IPS-20b (cell line): Measurements from ENCODE around the gene CDRT4.

Source experiments
- H3K27ac ChIP-seq: one replicate; pipeline ENCODE4 v1.5.1; 2013; ENCODE audit warnings: low read length
- H3K27me3 ChIP-seq: 2 replicates; pipeline ENCODE4 v1.6.1; 2013; ENCODE audit warnings: mild to moderate bottlenecking, low read length, inconsistent platforms; ENCODE audit not compliant: insufficient read depth
- H3K36me3 ChIP-seq: 2 replicates; pipeline ENCODE4 v1.6.1; 2013; ENCODE audit warnings: low read depth, mild to moderate bottlenecking, inconsistent platforms, low read length, moderate library complexity; ENCODE audit not compliant: insufficient read depth
- H3K4me1 ChIP-seq: 2 replicates; pipeline ENCODE4 v1.6.1; 2013; ENCODE audit warnings: mild to moderate bottlenecking, control low read depth, inconsistent platforms, low read length, moderate library complexity; ENCODE audit not compliant: insufficient read depth
- H3K4me3 ChIP-seq: 2 replicates; pipeline ENCODE4 v1.5.1; 2013; ENCODE audit warnings: mild to moderate bottlenecking, low read length, inconsistent platforms
- H3K9ac ChIP-seq: 2 replicates; pipeline ENCODE4 v1.6.1; 2013; ENCODE audit warnings: low read depth, mild to moderate bottlenecking, inconsistent platforms, low read length, moderate library complexity
- H3K9me3 ChIP-seq: 2 replicates; pipeline ENCODE4 v1.6.1; 2013; ENCODE audit warnings: mild to moderate bottlenecking, low read depth, low read length, inconsistent platforms; ENCODE audit not compliant: insufficient read depth

The CDRT4 gene

GRCh38 chr17:15467592-15467991 lies at the start of gene CDRT4:
Gene CDRT4 (minus strand): TSS chr17:15467621. CDS start chr17:15440238, 27,383 bp downstream.
- Histone ChIP-seq H3K27ac (no peak within 1 kb of the TSS), H3K9ac (no peak within 1 kb of the TSS), H3K4me3 (no peak within 1 kb of the TSS), H3K36me3 (no peaks in the 10 kb centered on the region), H3K27me3 (no peaks in the 10 kb centered on the region), H3K9me3 (no peaks in the 10 kb centered on the region), H3K4me1 (peaks cover 3% of the 10 kb centered on the region; the same call in 1 of the 2 replicates)

DNA sequence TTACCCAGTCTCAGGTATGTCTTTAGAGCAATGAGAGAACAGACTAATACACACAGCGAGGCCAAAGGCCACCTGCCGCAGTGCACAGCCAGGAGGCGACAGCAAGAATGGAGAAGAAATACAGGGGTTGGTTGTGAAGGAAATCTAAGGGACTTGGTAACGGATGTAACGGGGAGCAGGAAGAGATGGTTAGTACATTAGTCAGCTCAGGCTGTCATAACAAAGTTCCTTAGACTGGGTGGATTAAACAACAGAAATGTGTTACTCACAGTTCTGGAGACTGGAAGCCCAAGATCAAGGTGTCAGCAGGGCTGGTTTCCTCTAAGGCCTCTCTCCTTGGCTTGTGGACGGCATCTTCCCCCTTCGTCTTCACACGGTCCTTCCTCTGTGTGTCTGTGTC lies 48.7 kb upstream of the CDRT4 start:
- H3K9me3 ChIP-seq, result no peaks in the 10 kb centered on the region
- no peak overlapping the region for H3K9ac ChIP-seq
- no peak overlapping the region for H3K27ac ChIP-seq
- no peaks in the 10 kb centered on the region for H3K4me1 ChIP-seq
- H3K27me3 ChIP-seq, result no peaks in the 10 kb centered on the region
- H3K36me3 ChIP-seq, result peaks cover 40% of the 10 kb centered on the region
- no peak overlapping the region for H3K4me3 ChIP-seq

DNA sequence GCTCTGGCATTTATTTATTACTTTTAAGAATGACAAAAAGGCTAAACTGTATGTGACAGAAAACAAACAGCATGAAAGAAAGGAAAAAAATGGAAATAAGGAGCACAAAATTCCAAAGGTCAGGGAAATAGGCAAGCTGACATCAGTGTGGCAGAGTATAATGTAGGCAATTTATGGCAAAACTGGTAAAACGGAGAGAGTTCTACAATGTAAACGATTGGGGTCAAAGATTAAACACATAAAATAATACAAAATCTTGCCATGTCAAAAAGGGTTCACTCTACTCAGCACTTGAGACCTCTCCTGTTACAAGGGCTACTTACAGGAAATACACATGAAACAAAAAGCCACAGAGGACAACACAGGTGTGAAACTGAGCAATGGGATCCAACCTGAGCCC lies 47.0 kb upstream of the CDRT4 start:
- Histone ChIP-seq H3K9ac (no peak overlapping the region), H3K4me3 (no peak overlapping the region), H3K9me3 (no peaks in the 10 kb centered on the region), H3K27me3 (no peaks in the 10 kb centered on the region), H3K27ac (no peak overlapping the region), H3K4me1 (no peaks in the 10 kb centered on the region), H3K36me3 (peaks cover 40% of the 10 kb centered on the region)

DNA sequence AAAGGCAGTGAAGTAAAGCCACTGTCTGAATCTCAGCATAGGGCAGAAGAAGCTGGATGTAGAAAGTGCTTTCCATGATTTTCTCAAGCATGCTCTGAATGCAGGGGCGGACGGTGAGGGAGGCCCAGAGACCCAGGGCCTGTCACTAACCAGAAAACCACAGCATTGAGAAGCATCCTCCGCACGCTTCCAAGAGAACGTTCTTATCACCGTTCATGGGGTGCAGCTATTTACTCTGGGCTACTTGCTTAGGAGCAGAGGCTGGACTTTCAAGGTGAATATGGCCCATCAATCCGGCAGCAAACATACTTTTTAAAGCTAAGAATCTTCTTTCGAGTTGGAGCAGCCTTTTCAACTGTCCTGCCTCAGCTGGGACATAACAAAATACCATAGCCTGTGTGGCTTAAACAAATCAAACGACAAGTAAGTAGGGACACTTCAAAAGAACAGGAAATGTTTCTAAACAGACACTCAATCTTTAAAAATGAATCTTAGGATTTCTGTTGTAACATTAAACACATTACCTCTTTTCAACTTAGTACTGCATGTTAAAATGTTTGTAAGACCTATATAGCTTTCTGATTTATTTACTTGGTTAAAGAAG lies 46.5 kb upstream of the CDRT4 start:
- Histone ChIP-seq H3K36me3 (peaks cover 36% of the 10 kb centered on the region), H3K27ac (no peak overlapping the region)

DNA sequence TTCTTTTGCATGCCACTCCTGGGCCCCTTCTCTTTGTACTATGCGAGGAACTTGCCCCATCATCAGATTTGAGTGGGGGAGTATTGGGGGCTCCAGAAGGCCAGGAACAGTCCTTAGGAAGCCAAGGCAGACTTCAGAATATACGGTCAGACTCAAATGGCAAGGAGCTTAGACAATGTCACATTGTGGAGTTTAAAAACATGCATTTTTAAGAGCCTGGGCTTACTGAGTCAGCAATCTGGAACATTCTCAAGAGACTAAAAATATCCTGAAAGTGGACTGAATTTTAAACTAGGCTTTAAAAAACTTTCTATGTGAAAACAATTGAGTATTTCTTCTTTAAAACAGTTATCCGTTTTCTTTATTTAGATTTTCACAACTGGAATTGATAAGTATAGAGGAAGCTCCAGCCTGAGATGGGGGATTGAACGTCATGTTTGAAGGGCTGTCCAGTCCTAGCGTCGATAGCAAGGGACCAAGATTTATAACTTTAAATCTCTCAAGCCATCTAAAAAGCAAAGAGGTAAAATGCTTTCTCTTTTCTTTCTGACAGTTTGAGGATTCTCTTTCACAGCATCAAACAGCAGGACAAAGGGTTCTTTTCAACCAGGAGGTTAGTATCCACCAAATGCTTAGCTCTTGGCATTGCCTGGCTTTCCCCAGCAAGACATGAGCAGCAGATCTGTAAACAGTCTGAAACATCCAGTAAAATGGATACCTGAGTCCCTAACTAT lies 45.8 kb upstream of the CDRT4 start:
- no peak overlapping the region for H3K27ac ChIP-seq

More for the DNA sequence above, 46.5 kb upstream of the CDRT4 start:
- no peak overlapping the region for H3K9ac ChIP-seq
- no peaks in the 10 kb centered on the region for H3K27me3 ChIP-seq
- no peaks in the 10 kb centered on the region for H3K9me3 ChIP-seq
- no peak overlapping the region for H3K4me3 ChIP-seq
- no peaks in the 10 kb centered on the region for H3K4me1 ChIP-seq

GRCh38 chr17:15512071-15512709 lies 44.8 kb upstream of the CDRT4 start:
- Histone ChIP-seq H3K4me3 (no peak overlapping the region), H3K4me1 (no peaks in the 10 kb centered on the region), H3K9ac (no peak overlapping the region), H3K27ac (no peak overlapping the region), H3K27me3 (no peaks in the 10 kb centered on the region), H3K36me3 (peaks cover 33% of the 10 kb centered on the region), H3K9me3 (no peaks in the 10 kb centered on the region)

More for the DNA sequence above, 45.8 kb upstream of the CDRT4 start:
- H3K4me1 ChIP-seq, result no peaks in the 10 kb centered on the region
- peaks cover 35% of the 10 kb centered on the region for H3K36me3 ChIP-seq
- no peak overlapping the region for H3K9ac ChIP-seq
- no peaks in the 10 kb centered on the region for H3K9me3 ChIP-seq
- no peaks in the 10 kb centered on the region for H3K27me3 ChIP-seq
- H3K4me3 ChIP-seq, result no peak overlapping the region

DNA sequence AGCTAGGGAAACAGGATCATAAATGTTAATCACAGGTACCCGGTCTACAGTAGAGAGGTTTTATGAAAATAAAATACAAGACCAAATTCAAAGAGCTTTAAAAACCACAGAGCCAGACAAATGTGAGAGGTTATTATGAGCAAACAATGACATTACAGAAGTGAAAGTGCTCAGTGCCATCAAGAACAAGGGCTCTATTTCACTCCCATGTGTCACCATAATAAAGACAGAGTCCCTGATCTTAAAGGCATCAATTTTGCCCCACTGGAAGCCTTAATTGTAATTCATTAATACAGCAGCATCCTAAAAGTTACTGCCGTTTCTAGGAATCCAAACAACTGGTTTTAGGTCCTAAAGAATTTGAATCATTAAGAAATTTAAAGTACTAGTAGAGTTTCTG lies 43.7 kb upstream of the CDRT4 start:
- Histone ChIP-seq H3K9me3 (no peaks in the 10 kb centered on the region), H3K9ac (no peak overlapping the region), H3K27me3 (no peaks in the 10 kb centered on the region), H3K36me3 (peaks cover 23% of the 10 kb centered on the region), H3K4me1 (no peaks in the 10 kb centered on the region), H3K27ac (no peak overlapping the region), H3K4me3 (no peak overlapping the region)

DNA sequence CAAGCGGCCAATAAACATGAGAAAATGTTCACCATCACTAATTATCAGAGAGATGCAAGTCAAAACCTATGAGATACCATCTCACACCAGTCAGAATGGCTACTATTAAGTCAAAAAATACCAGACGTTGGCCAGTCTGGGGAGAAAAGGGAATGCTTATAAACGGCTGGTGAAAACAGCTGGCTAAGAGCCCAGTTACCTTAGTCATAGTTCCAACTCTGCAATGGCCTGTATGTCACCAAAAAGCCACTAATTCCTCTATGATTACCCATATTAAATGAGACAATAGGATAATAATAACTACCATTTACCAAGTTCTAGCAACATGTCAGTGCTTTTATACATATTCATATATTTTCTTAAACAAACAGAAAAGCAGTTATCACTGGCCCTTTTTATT lies 42.9 kb upstream of the CDRT4 start:
- no peak overlapping the region for H3K9ac ChIP-seq
- H3K4me3 ChIP-seq, result no peak overlapping the region
- H3K36me3 ChIP-seq, result peaks cover 17% of the 10 kb centered on the region
- no peaks in the 10 kb centered on the region for H3K4me1 ChIP-seq
- no peaks in the 10 kb centered on the region for H3K9me3 ChIP-seq
- no peak overlapping the region for H3K27ac ChIP-seq
- no peaks in the 10 kb centered on the region for H3K27me3 ChIP-seq

DNA sequence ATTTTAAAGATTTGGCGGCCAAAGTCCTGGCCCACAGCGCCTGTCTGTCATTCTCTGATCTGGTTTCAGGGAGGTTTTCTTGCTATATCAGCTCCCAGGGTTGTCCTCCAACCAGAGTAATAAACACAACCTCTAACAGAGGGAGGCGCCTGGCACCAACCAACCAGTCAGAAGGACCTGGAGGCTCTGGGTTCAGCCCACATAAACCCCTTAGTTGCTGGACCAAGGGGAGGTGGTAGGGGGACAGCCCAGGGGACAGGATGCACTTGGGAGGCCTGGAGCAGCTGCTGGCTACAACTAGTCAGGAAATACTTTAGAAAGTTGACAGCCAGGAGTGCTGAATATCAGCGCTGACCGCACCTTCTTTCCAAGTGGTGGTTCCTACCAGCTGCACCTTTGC lies 41.7 kb upstream of the CDRT4 start:
- Histone ChIP-seq H3K27ac (no peak overlapping the region), H3K9me3 (no peaks in the 10 kb centered on the region), H3K4me1 (no peaks in the 10 kb centered on the region), H3K9ac (no peak overlapping the region), H3K36me3 (peaks cover 16% of the 10 kb centered on the region), H3K27me3 (no peaks in the 10 kb centered on the region), H3K4me3 (no peak overlapping the region)

GRCh38 chr17:15508466-15508865 lies 41.0 kb upstream of the CDRT4 start:
- Histone ChIP-seq H3K36me3 (peaks cover 11% of the 10 kb centered on the region), H3K27ac (no peak overlapping the region), H3K4me1 (no peaks in the 10 kb centered on the region), H3K9me3 (no peaks in the 10 kb centered on the region), H3K27me3 (no peaks in the 10 kb centered on the region), H3K4me3 (no peak overlapping the region), H3K9ac (no peak overlapping the region)

GRCh38 chr17:15507896-15508295 lies 40.5 kb upstream of the CDRT4 start:
- no peak overlapping the region for H3K9ac ChIP-seq
- H3K9me3 ChIP-seq, result no peaks in the 10 kb centered on the region
- no peaks in the 10 kb centered on the region for H3K27me3 ChIP-seq
- H3K36me3 ChIP-seq, result peaks cover 7% of the 10 kb centered on the region; the same call in 1 of the 2 replicates
- no peak overlapping the region for H3K4me3 ChIP-seq
- H3K27ac ChIP-seq, result no peak overlapping the region
- H3K4me1 ChIP-seq, result no peaks in the 10 kb centered on the region

DNA sequence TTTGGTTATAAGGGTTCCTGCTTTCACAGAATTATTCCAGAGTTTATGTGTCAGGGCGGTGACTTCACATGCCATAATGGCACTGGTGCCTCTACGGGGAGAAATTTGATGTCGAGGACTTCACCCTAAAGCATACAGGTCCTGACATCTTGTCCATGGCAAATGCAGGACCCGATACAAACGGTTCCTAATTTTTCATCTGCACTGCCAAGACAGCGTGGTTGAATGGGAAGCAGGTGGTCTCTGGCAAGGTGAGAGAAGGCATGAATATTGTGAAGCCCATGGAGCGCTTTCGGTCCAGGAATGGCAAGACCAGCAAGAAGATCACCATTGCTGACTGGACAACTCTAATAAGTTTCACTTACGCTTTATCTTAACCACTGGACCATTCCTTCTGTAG lies 39.6 kb upstream of the CDRT4 start:
- Histone ChIP-seq H3K27ac (no peak overlapping the region), H3K9ac (no peak overlapping the region), H3K4me3 (no peak overlapping the region), H3K27me3 (no peaks in the 10 kb centered on the region), H3K36me3 (peaks cover 7% of the 10 kb centered on the region; the same call in 1 of the 2 replicates), H3K9me3 (no peaks in the 10 kb centered on the region), H3K4me1 (peaks cover 3% of the 10 kb centered on the region; the same call in 1 of the 2 replicates)
